Kidney (tissue), 14 donors: ENCODE data around the gene TSPAN11. TPM values are rescaled to one million over a fixed set of nuclear protein-coding genes. Genes with fewer than 3 reads are reported as not detected.

Source experiments
- DNase-seq, 5 donors: peaks; one replicate each; pipeline ENCODE4 v3.0.0-alpha.2; 2013 to 2020
- FAIRE-seq: peaks from 2 replicates; lab custom pipeline; 2012; peaks lifted over from hg19 to GRCh38; lab: Jason Lieb, UNC
- H3K27ac ChIP-seq, 2 donors: one replicate each; pipeline ENCODE4 v1.7.0; 2013; ENCODE audit warnings: low read depth in 2 of 2, low read length in 2 of 2, inconsistent platforms in 1 of 2
- H3K27me3 ChIP-seq: one replicate; pipeline ENCODE4 v1.7.1; 2013; ENCODE audit warnings: low read length, inconsistent platforms; ENCODE audit not compliant: control insufficient read depth, insufficient read depth
- H3K36me3 ChIP-seq, 3 donors: one replicate each; pipeline versions ENCODE4 v1.7.0 to v1.7.1; 2013; ENCODE audit warnings: low read length in 3 of 3, control low read depth in 1 of 3, inconsistent platforms in 1 of 3; ENCODE audit not compliant: insufficient read depth in 3 of 3, control insufficient read depth in 2 of 3
- H3K4me1 ChIP-seq, 3 donors: one replicate each; pipeline versions ENCODE4 v1.7.0 to v1.7.1; 2013; ENCODE audit warnings: low read length in 3 of 3, inconsistent platforms in 1 of 3, low read depth in 1 of 3; ENCODE audit not compliant: control insufficient read depth in 2 of 3, insufficient read depth in 2 of 3
- H3K4me3 ChIP-seq, 3 donors: one replicate each; pipeline versions ENCODE4 v1.7.0 to v1.8.1; 2013; ENCODE audit warnings: low read length in 3 of 3, control low read depth in 1 of 3, inconsistent platforms in 1 of 3
- H3K9ac ChIP-seq, 3 donors: one replicate each; pipeline versions ENCODE4 v1.7.0 to v1.7.1; 2013; ENCODE audit warnings: low read length in 3 of 3, control low read depth in 1 of 3, inconsistent platforms in 1 of 3
- H3K9me3 ChIP-seq, 3 donors: one replicate each; pipeline versions ENCODE4 v1.7.0 to v1.7.1; 2013; ENCODE audit warnings: low read length in 3 of 3, control low read depth in 1 of 3, inconsistent platforms in 1 of 3; ENCODE audit not compliant: control insufficient read depth in 2 of 3, insufficient read depth in 1 of 3
- CTCF ChIP-seq: IDR thresholded peaks from 3 replicates; pipeline ENCODE4 v1.5.1; 2012; ENCODE audit warnings: mild to moderate bottlenecking, moderate library complexity, borderline replicate concordance; ENCODE audit not compliant: insufficient read depth; ENCODE audit errors: extremely low read depth
- intact Hi-C: fragments of 100-400 bp; cut with DNase I; formaldehyde crosslinking; loops from one replicate; pipeline ENCODE4 v1.11.1; 2022
- polyA plus RNA-seq: library from polyadenylated mRNA; stranded (reverse); fragments of 350-450 nt; fragmentation: Illumina TruSeq; extraction: RNeasy Lipid Tissue Mini Kit (QIAGEN cat#74804); gene quantifications from one replicate; pipeline ENCODE4 v1.2.3, GENCODE V29; 2014; ENCODE audit warnings: low read depth, low replicate concordance; ENCODE audit not compliant: insufficient read depth
- total RNA-seq: library from RNA; stranded (reverse); fragmentation: NEBNext Ultra II Directional; extraction: Animal tissue kit (Norgen Biotek cat#: 25700); gene quantifications from one replicate; pipeline ENCODE4 v1.2.1, GENCODE V29; 2021
- donor health status: control.
- donor health status: control.
- donor health status: control.
- donor health status: control.
- donor health status: control.
- donor health status: DM: yes; HTN: yes; CAD: no.
- donor health status: Normal renal cell carcinoma (clear cell type).

Gene TSPAN11
- total and polyA plus RNA-seq, 2 donors from 2014 or later, result 1.3 to 7.5 TPM

- H3K4me1 ChIP-seq, result no peaks in the 10 kb centered on the region
- no peaks in the 10 kb centered on the region for H3K27me3 ChIP-seq
- H3K9ac ChIP-seq, result no peak overlapping the region
- H3K9me3 ChIP-seq, result no peaks in the 10 kb centered on the region
- TF ChIP-seq CTCF, result no peak
- intact Hi-C loops, result no loop called here
- no peaks in the 10 kb centered on the region for H3K36me3 ChIP-seq
- DNase-seq, result peak in 1 of 5 donors; percentile 64
- no peak overlapping the region for H3K4me3 ChIP-seq
- no peak for FAIRE-seq
- H3K27ac ChIP-seq, result no peak overlapping the region
These were observed 52.1 kb downstream of the TSPAN11 start for GRCh38 chr12:30978639-30979038.

GRCh38 chr12:30979371-30980259 lies 53.1 kb downstream of the TSPAN11 start:
- Histone ChIP-seq H3K4me3 (no peak overlapping the region), H3K9ac (no peak overlapping the region), H3K27ac (no peak overlapping the region), H3K36me3 (no peaks in the 10 kb centered on the region), H3K4me1 (no peaks in the 10 kb centered on the region), H3K9me3 (no peaks in the 10 kb centered on the region), H3K27me3 (no peaks in the 10 kb centered on the region)
- intact Hi-C loops, result loop anchor here (10.0 kb wide), 1 partner anchor 125 kb away; no protein-coding TSS in a partner anchor
- no peak for DNase-seq
- no peak for FAIRE-seq
- no peak for TF ChIP-seq CTCF

GRCh38 chr12:30980955-30981662 lies 54.6 kb downstream of the TSPAN11 start:
- no peak for TF ChIP-seq CTCF
- DNase-seq (no peak), FAIRE-seq (no peak)

More at GRCh38 chr12:30980955-30981662, 54.6 kb downstream of the TSPAN11 start:
- Histone ChIP-seq H3K27ac (no peak overlapping the region), H3K9ac (no peak overlapping the region), H3K36me3 (no peaks in the 10 kb centered on the region), H3K9me3 (no peaks in the 10 kb centered on the region), H3K4me1 (no peaks in the 10 kb centered on the region), H3K4me3 (no peak overlapping the region), H3K27me3 (no peaks in the 10 kb centered on the region)
- intact Hi-C loops, result loop anchor here (10.0 kb wide), 1 partner anchor 126 kb away; no protein-coding TSS in a partner anchor
